DOHH2 (cell line): ENCODE data around the gene PDIA4.

ENCODE experiments used
- H3F3A ChIP-seq: fragments of 200-600 bp; sonication (generic), shearing (Covaris generic); 2 replicates; pipeline ENCODE4 v1.6.0; 2016; ENCODE audit warnings: antibody characterized with exemption, mild to moderate bottlenecking; ENCODE audit not compliant: control insufficient read depth, insufficient read depth
- H3K27ac ChIP-seq: fragments of 200-600 bp; sonication (generic); 2 replicates; pipeline ENCODE4 v1.5.1; 2014; ENCODE audit warnings: low read depth, mild to moderate bottlenecking, low read length, moderate library complexity
- H3K27me3 ChIP-seq: fragments of 200-600 bp; sonication (generic); 2 replicates; pipeline ENCODE4 v1.6.1; 2014; ENCODE audit warnings: mild to moderate bottlenecking, low read length, mixed read lengths; ENCODE audit not compliant: control insufficient read depth
- H3K36me3 ChIP-seq: fragments of 200-600 bp; sonication (generic); 2 replicates; pipeline ENCODE4 v1.6.1; 2014; ENCODE audit warnings: mild to moderate bottlenecking, low read length, moderate library complexity, mixed read lengths; ENCODE audit not compliant: control insufficient read depth
- H3K4me1 ChIP-seq: fragments of 200-600 bp; sonication (generic); 2 replicates; pipeline ENCODE4 v1.6.1; 2014; ENCODE audit warnings: mild to moderate bottlenecking, low read length, mixed read lengths; ENCODE audit not compliant: control insufficient read depth
- H3K4me2 ChIP-seq: fragments of 200-600 bp; sonication (generic); 2 replicates; pipeline ENCODE4 v1.6.0; 2014; ENCODE audit warnings: mild to moderate bottlenecking, low read length, moderate library complexity
- H3K4me3 ChIP-seq: fragments of 200-600 bp; sonication (generic); 2 replicates; pipeline ENCODE4 v1.5.1; 2014; ENCODE audit warnings: mild to moderate bottlenecking, low read length, mixed read lengths
- H3K79me2 ChIP-seq: fragments of 200-600 bp; sonication (generic); 2 replicates; pipeline ENCODE4 v1.6.1; 2014; ENCODE audit warnings: mild to moderate bottlenecking, low read length, mixed read lengths; ENCODE audit not compliant: control insufficient read depth
- H3K9me2 ChIP-seq: fragments of 200-600 bp; sonication (generic); replicated peaks from 2 replicates; pipeline ENCODE4 v1.6.1; 2014; ENCODE audit warnings: mild to moderate bottlenecking, low read length, mixed read lengths; ENCODE audit not compliant: control insufficient read depth
- H3K9me3 ChIP-seq: fragments of 200-600 bp; sonication (generic); 2 replicates; pipeline ENCODE4 v1.6.1; 2014; ENCODE audit warnings: antibody characterized with exemption, low read length, mixed read lengths; ENCODE audit not compliant: control insufficient read depth, insufficient read depth
- H4K20me1 ChIP-seq: fragments of 200-600 bp; sonication (generic); 2 replicates; pipeline ENCODE4 v1.6.0; 2014; ENCODE audit warnings: low read depth, mild to moderate bottlenecking, antibody characterized with exemption, low read length, moderate library complexity; ENCODE audit not compliant: control insufficient read depth, insufficient read depth
- EZH2phosphoT487 ChIP-seq: fragments of 200-600 bp; sonication (generic); IDR thresholded peaks from 2 replicates; pipeline ENCODE4 v1.6.1; 2017; ENCODE audit warnings: borderline replicate concordance, mild to moderate bottlenecking, antibody characterized with exemption, low read length, moderate library complexity, mixed read lengths
- TF ChIP-seq, protein P1 (sequence below): fragments of 200-600 bp; sonication (generic); IDR thresholded peaks from one replicate; pipeline ENCODE4 v1.5.1; 2014; ENCODE audit warnings: antibody characterized with exemption, mild to moderate bottlenecking, low read depth, low read length; ENCODE audit not compliant: poor library complexity, severe bottlenecking

PDIA4 gene

DNA sequence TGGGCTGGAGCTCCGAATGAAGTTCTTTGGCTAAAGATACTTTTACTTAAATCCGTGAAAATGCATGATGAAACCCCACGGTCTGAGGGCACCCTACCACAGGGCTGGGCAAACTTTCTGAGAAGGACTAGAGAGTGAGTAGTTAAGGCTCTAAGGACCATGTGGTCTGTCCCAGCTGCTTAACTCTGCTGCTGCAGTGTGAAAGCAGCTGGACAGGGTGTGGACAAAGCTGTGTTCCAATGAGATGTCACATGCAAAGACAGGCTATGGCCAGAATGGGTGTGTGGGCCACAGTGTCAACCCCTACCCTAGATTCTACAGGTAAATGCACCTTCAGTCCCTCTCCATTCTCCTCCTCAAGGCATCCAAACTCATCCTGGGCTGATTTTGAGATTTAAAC, 18.8 kb downstream of the PDIA4 start:
- H3K27me3 ChIP-seq, result no peaks in the 10 kb centered on the region
- H3K27ac ChIP-seq, result no peak overlapping the region
- H3K79me2 ChIP-seq, result peaks cover 2% of the 10 kb centered on the region; the same call in 1 of the 2 replicates
- no peaks in the 10 kb centered on the region for H3K4me1 ChIP-seq
- H3F3A ChIP-seq, result no peaks in the 10 kb centered on the region
- no peaks in the 10 kb centered on the region for H3K9me3 ChIP-seq
- H3K4me2 ChIP-seq, result no peak overlapping the region
- no peaks in the 10 kb centered on the region; the same call in none of the 2 replicates for H4K20me1 ChIP-seq
- H3K4me3 ChIP-seq, result no peak overlapping the region
- H3K9me2 ChIP-seq, result no peaks in the 10 kb centered on the region
- TF ChIP-seq EZH2phosphoT487, result no peak
- TF ChIP-seq, protein P1, sequence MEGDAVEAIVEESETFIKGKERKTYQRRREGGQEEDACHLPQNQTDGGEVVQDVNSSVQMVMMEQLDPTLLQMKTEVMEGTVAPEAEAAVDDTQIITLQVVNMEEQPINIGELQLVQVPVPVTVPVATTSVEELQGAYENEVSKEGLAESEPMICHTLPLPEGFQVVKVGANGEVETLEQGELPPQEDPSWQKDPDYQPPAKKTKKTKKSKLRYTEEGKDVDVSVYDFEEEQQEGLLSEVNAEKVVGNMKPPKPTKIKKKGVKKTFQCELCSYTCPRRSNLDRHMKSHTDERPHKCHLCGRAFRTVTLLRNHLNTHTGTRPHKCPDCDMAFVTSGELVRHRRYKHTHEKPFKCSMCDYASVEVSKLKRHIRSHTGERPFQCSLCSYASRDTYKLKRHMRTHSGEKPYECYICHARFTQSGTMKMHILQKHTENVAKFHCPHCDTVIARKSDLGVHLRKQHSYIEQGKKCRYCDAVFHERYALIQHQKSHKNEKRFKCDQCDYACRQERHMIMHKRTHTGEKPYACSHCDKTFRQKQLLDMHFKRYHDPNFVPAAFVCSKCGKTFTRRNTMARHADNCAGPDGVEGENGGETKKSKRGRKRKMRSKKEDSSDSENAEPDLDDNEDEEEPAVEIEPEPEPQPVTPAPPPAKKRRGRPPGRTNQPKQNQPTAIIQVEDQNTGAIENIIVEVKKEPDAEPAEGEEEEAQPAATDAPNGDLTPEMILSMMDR, result no peak
- peaks cover 99% of the 10 kb centered on the region for H3K36me3 ChIP-seq

DNA sequence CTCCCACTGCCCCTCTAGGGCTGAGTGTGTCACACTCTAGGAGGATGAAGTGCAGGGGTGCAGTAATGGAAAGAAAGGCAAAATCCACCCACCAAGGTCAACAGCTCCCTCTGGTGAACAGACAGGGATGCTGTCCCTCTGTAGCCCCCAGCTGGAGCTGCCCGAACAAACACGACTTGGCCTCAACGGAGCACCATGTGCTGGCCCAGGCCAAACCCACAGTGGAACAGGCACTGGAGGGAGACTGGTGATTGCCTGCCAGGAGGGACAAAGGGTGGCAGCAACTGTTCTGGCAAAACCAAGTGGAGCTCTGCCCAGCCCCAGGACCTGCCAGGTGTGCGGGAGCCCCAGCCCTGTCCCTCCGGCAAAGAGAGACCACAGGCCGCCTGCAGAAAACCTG, 20.7 kb downstream of the PDIA4 start:
- Histone ChIP-seq H3K27me3 (no peaks in the 10 kb centered on the region), H3K9me2 (no peaks in the 10 kb centered on the region), H3K4me1 (no peaks in the 10 kb centered on the region), H3K4me3 (no peak overlapping the region), H4K20me1 (no peaks in the 10 kb centered on the region; the same call in none of the 2 replicates), H3F3A (no peaks in the 10 kb centered on the region), H3K79me2 (peaks cover 2% of the 10 kb centered on the region; the same call in 1 of the 2 replicates), H3K9me3 (no peaks in the 10 kb centered on the region), H3K27ac (no peak overlapping the region), H3K4me2 (no peak overlapping the region), H3K36me3 (peaks cover 99% of the 10 kb centered on the region)
- TF ChIP-seq EZH2phosphoT487, result no peak
- TF ChIP-seq, protein P1, result peak; percentile 42

GRCh38 chr7:149007146-149007545, 21.2 kb downstream of the PDIA4 start:
- no peak overlapping the region for H3K4me2 ChIP-seq
- peaks cover 98% of the 10 kb centered on the region for H3K36me3 ChIP-seq
- TF ChIP-seq EZH2phosphoT487, result no peak
- TF ChIP-seq, protein P1, result no peak
- peaks cover 2% of the 10 kb centered on the region; the same call in 1 of the 2 replicates for H3K79me2 ChIP-seq
- no peaks in the 10 kb centered on the region for H3K27me3 ChIP-seq
- no peaks in the 10 kb centered on the region for H3K9me2 ChIP-seq
- no peaks in the 10 kb centered on the region; the same call in none of the 2 replicates for H4K20me1 ChIP-seq
- no peak overlapping the region for H3K4me3 ChIP-seq
- no peaks in the 10 kb centered on the region for H3F3A ChIP-seq
- H3K27ac ChIP-seq, result no peak overlapping the region
- H3K4me1 ChIP-seq, result no peaks in the 10 kb centered on the region
- H3K9me3 ChIP-seq, result no peaks in the 10 kb centered on the region
